Measurements from ENCODE around the gene LRP5.

The LRP5 gene

GRCh38 chr11:68372625-68373024 is 60.2 kb downstream of the LRP5 start:
- peaks cover 97% of the 10 kb centered on the region for H3K4me1 ChIP-seq
- peaks cover 100% of the 10 kb centered on the region for H4K20me1 ChIP-seq

GRCh38 chr11:68373189-68373814 is 60.9 kb downstream of the LRP5 start:
- peaks cover 100% of the 10 kb centered on the region for H3K4me1 ChIP-seq
- H4K20me1 ChIP-seq = peaks cover 100% of the 10 kb centered on the region
- H3K4me2 ChIP-seq = peak overlapping the region; percentile 82
- H3K36me3 ChIP-seq = peaks cover 54% of the 10 kb centered on the region
- no peaks in the 10 kb centered on the region for H3K9me3 ChIP-seq
- H3K4me3 ChIP-seq = peak overlapping the region; percentile 41
- H3K9ac ChIP-seq = peak overlapping the region; percentile 64
- H3K27ac ChIP-seq = peak overlapping the region; percentile 64
- no peaks in the 10 kb centered on the region for H3K27me3 ChIP-seq
- no peak for TF ChIP-seq Cebpa-rat (IDR thresholded peaks at IDR 0.05)

More at GRCh38 chr11:68372625-68373024, 60.2 kb downstream of the LRP5 start:
- H3K36me3 ChIP-seq = peaks cover 59% of the 10 kb centered on the region
- no peaks in the 10 kb centered on the region for H3K9me3 ChIP-seq
- H3K4me3 ChIP-seq = no peak overlapping the region
- no peaks in the 10 kb centered on the region for H3K27me3 ChIP-seq
- H3K27ac ChIP-seq = peak overlapping the region; percentile 64; the same call in 1 of the 2 replicates
- peak overlapping the region; percentile 82 for H3K4me2 ChIP-seq
- no peak for TF ChIP-seq Cebpa-rat (IDR thresholded peaks at IDR 0.05)
- 0 out of 2 replicates have a peak overlapping the region, but pooled peaks have one; percentile 64 for H3K9ac ChIP-seq

GRCh38 chr11:68373815-68374501 is 61.6 kb downstream of the LRP5 start:
- TF ChIP-seq Cebpa-rat (IDR thresholded peaks at IDR 0.05) = no peak
- H4K20me1 ChIP-seq = peaks cover 100% of the 10 kb centered on the region
- H3K4me1 ChIP-seq = peaks cover 100% of the 10 kb centered on the region
- peak overlapping the region; percentile 41 for H3K4me3 ChIP-seq
- no peaks in the 10 kb centered on the region for H3K9me3 ChIP-seq
- H3K27me3 ChIP-seq = no peaks in the 10 kb centered on the region
- peak overlapping the region; percentile 82 for H3K4me2 ChIP-seq
- peak overlapping the region; percentile 64 for H3K9ac ChIP-seq
- peak overlapping the region; percentile 64 for H3K27ac ChIP-seq
- peaks cover 48% of the 10 kb centered on the region for H3K36me3 ChIP-seq

GRCh38 chr11:68374531-68374930 is 62.1 kb downstream of the LRP5 start:
- Histone ChIP-seq H3K9ac (peak overlapping the region; percentile 64), H3K4me3 (peak overlapping the region; percentile 41), H4K20me1 (peaks cover 100% of the 10 kb centered on the region)

GRCh38 chr11:68375337-68375736 is 62.9 kb downstream of the LRP5 start:
- Histone ChIP-seq H3K9ac (peak overlapping the region; percentile 64; the same call in 1 of the 2 replicates), H3K4me1 (peaks cover 100% of the 10 kb centered on the region), H3K27me3 (no peaks in the 10 kb centered on the region), H4K20me1 (peaks cover 100% of the 10 kb centered on the region), H3K36me3 (peaks cover 40% of the 10 kb centered on the region), H3K4me3 (no peak overlapping the region; the same call in 1 of the 2 replicates), H3K27ac (peak overlapping the region; percentile 53; the same call in 1 of the 2 replicates), H3K9me3 (no peaks in the 10 kb centered on the region), H3K4me2 (peak overlapping the region; percentile 82)
- no peak for TF ChIP-seq Cebpa-rat (IDR thresholded peaks at IDR 0.05)

More at GRCh38 chr11:68374531-68374930, 62.1 kb downstream of the LRP5 start:
- H3K27ac ChIP-seq = peak overlapping the region; percentile 53
- H3K4me2 ChIP-seq = peak overlapping the region; percentile 82
- TF ChIP-seq Cebpa-rat (IDR thresholded peaks at IDR 0.05) = no peak
- no peaks in the 10 kb centered on the region for H3K27me3 ChIP-seq
- peaks cover 43% of the 10 kb centered on the region for H3K36me3 ChIP-seq
- H3K4me1 ChIP-seq = peaks cover 100% of the 10 kb centered on the region
- H3K9me3 ChIP-seq = no peaks in the 10 kb centered on the region

GRCh38 chr11:68375766-68376165 is 63.4 kb downstream of the LRP5 start:
- Histone ChIP-seq H3K27ac (peak overlapping the region; percentile 53; the same call in 1 of the 2 replicates), H4K20me1 (peaks cover 100% of the 10 kb centered on the region), H3K9ac (no peak overlapping the region), H3K4me1 (peaks cover 100% of the 10 kb centered on the region), H3K4me3 (no peak overlapping the region; the same call in 1 of the 2 replicates), H3K9me3 (no peaks in the 10 kb centered on the region), H3K27me3 (no peaks in the 10 kb centered on the region), H3K4me2 (peak overlapping the region; percentile 82), H3K36me3 (peaks cover 40% of the 10 kb centered on the region)
- TF ChIP-seq Cebpa-rat (IDR thresholded peaks at IDR 0.05) = no peak

GRCh38 chr11:68377389-68377795 is 65.0 kb downstream of the LRP5 start:
- Histone ChIP-seq H3K4me2 (peak overlapping the region; percentile 82), H3K4me3 (no peak overlapping the region), H3K4me1 (peaks cover 100% of the 10 kb centered on the region)

GRCh38 chr11:68379206-68379605 is 66.8 kb downstream of the LRP5 start:
- peak overlapping the region; percentile 26 for H3K9ac ChIP-seq
- peaks cover 36% of the 10 kb centered on the region for H3K36me3 ChIP-seq
- peak overlapping the region; percentile 71 for H3K27ac ChIP-seq
- peaks cover 100% of the 10 kb centered on the region for H3K4me1 ChIP-seq
- H3K27me3 ChIP-seq = no peaks in the 10 kb centered on the region
- peak overlapping the region; percentile 82 for H3K4me2 ChIP-seq
- H4K20me1 ChIP-seq = peaks cover 100% of the 10 kb centered on the region
- no peak overlapping the region for H3K4me3 ChIP-seq
- TF ChIP-seq Cebpa-rat (IDR thresholded peaks at IDR 0.05) = no peak
- no peaks in the 10 kb centered on the region for H3K9me3 ChIP-seq

More at GRCh38 chr11:68377389-68377795, 65.0 kb downstream of the LRP5 start:
- Histone ChIP-seq H4K20me1 (peaks cover 100% of the 10 kb centered on the region), H3K27ac (peak overlapping the region; percentile 72), H3K36me3 (peaks cover 27% of the 10 kb centered on the region), H3K9me3 (no peaks in the 10 kb centered on the region), H3K27me3 (no peaks in the 10 kb centered on the region), H3K9ac (peak overlapping the region; percentile 63; the same call in 1 of the 2 replicates)
- TF ChIP-seq Cebpa-rat (IDR thresholded peaks at IDR 0.05) = no peak

GRCh38 chr11:68380786-68381622 is 68.6 kb downstream of the LRP5 start:
- H3K4me2 ChIP-seq = peak overlapping the region; percentile 82
- H3K4me1 ChIP-seq = peaks cover 98% of the 10 kb centered on the region
- peaks cover 100% of the 10 kb centered on the region for H4K20me1 ChIP-seq
- no peaks in the 10 kb centered on the region for H3K27me3 ChIP-seq
- peak overlapping the region; percentile 55 for H3K4me3 ChIP-seq
- no peaks in the 10 kb centered on the region for H3K9me3 ChIP-seq
- H3K27ac ChIP-seq = peak overlapping the region; percentile 71
- H3K36me3 ChIP-seq = peaks cover 46% of the 10 kb centered on the region
- H3K9ac ChIP-seq = peak overlapping the region; percentile 58
- no peak for TF ChIP-seq Cebpa-rat (IDR thresholded peaks at IDR 0.05)
